ENCODE results near the gene PPP4R2.

Gene PPP4R2

GRCh38 chr3:73071952-73072351 is 75.3 kb downstream of the PPP4R2 start:
- no peak for DNase-seq

GRCh38 chr3:73072634-73073033 is 76.0 kb downstream of the PPP4R2 start:
- DNase-seq = no peak

- no peak for DNase-seq
Measured at GRCh38 chr3:73073091-73073707, 76.6 kb downstream of the PPP4R2 start.

- DNase-seq = no peak
Measured at GRCh38 chr3:73074781-73075180, 78.2 kb downstream of the PPP4R2 start.

GRCh38 chr3:73080216-73080966 is 83.8 kb downstream of the PPP4R2 start:
- DNase-seq = no peak

- DNase-seq = no peak
Measured at GRCh38 chr3:73081140-73081539, 84.5 kb downstream of the PPP4R2 start.

GRCh38 chr3:73084170-73084569 is 87.6 kb downstream of the PPP4R2 start:
- DNase-seq = no peak

GRCh38 chr3:73086071-73086494 is 89.5 kb downstream of the PPP4R2 start:
- peak; percentile 57 for DNase-seq

- DNase-seq = peak; percentile 40
Measured at GRCh38 chr3:73094129-73094528, 97.5 kb downstream of the PPP4R2 start.

GRCh38 chr3:73094951-73095350 is 98.3 kb downstream of the PPP4R2 start:
- peak; percentile 7 for DNase-seq

- DNase-seq = no peak
Measured at GRCh38 chr3:73096169-73096568, 99.6 kb downstream of the PPP4R2 start.

GRCh38 chr3:73098026-73098425 is 101.4 kb downstream of the PPP4R2 start:
- no peak for DNase-seq

- no peak for DNase-seq
Measured at GRCh38 chr3:73098873-73099272, 102.3 kb downstream of the PPP4R2 start.

GRCh38 chr3:73100741-73101559 is 104.3 kb downstream of the PPP4R2 start:
- peak; percentile 89 for DNase-seq

- DNase-seq = no peak
Measured at GRCh38 chr3:73101881-73102280, 105.3 kb downstream of the PPP4R2 start.

GRCh38 chr3:73107215-73107614 is 110.6 kb downstream of the PPP4R2 start:
- DNase-seq = no peak

- DNase-seq = no peak
Measured at GRCh38 chr3:73107676-73108187, 111.1 kb downstream of the PPP4R2 start.

GRCh38 chr3:73108750-73109149 is 112.1 kb downstream of the PPP4R2 start:
- DNase-seq = no peak

GRCh38 chr3:73110530-73110929 is 113.9 kb downstream of the PPP4R2 start:
- DNase-seq = no peak

GRCh38 chr3:73114711-73115110 is 118.1 kb downstream of the PPP4R2 start:
- DNase-seq = no peak

GRCh38 chr3:73115806-73116205 is 119.2 kb downstream of the PPP4R2 start:
- no peak for DNase-seq

All from suppressor macrophage treated with lipopolysaccharide for 4 hours (primary cell).